Measurements from ENCODE around the gene RIMS3. TPM values are rescaled to one million over a fixed set of nuclear protein-coding genes. Genes with fewer than 3 reads are reported as not detected.

RIMS3 gene
- total RNA-seq, 1 donor from 2014 or later: 5.8 TPM

DNA sequence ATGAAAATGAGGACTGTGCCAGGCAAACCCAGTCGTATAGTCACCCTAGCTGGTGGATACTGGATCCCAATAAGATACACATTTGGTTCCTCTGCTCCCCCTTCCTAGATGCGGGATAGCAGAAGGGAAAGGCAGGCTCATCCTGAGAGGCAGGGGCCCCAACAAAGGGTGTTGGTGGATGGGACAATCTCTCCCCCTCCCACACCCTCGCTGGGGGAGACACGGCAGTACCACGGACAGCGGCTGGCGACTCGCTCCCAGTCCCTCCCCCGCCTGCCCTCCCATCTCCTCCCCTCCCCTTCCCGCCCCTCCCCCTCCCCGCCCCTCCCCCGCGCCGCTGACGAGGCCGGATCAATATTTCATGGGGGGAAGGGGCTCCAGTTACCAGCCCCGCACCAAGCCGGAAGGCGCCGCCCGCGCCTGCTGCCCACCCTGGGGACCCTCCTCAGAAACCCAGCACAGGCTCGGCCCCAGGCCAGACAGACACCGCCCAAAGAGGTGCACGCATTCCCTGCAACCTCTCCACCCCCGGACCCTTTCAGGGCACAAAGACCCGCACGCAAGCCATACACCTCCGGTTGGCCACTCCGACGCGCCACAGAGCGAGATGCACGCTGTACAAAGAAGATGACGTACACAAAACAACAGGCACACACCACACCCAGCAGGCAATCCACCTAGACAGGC lies 11.5 kb downstream of the RIMS3 start:
- no peak for DNase-seq (ENCODE audit: low spot score)

DNA sequence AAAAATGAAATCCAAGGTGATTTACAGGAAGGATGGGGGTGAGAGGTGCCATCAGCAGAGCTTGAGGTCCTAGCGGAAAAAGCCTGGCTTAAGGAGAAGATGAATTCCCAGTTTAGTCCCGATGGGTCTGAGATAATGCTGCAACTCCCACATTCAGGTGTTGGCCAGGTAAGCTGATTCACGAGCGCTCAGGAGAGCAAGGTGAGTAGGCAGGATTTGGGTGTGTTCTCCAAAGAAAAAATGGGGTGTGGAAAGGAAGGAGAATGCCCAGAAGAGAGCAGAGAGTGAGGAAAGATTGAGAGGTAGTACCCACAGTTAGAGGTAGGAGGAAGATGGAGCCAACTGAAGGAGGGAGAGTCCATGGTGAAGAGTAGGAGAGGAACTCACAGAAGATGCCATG lies 12.5 kb downstream of the RIMS3 start:
- no peak for DNase-seq (ENCODE audit: low spot score)

DNA sequence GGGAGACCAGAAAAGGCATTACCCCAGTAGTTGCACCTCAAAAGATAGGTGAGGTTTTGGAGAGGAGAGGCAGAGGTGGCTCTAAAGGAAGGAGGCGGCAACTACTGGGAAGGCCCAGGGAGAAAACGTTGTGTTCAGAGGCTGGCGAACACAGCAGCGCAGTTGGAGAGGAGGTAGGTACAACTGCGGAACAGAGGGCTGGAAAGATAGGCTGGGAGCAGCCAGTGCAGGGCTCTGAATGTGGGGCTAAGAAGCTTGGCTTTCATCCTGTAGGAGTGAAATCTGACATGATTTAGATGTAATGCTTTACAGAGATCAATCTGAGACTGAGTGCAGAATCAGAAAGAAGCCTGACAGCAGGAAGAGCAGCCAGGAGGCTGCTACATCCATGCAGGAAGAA lies 13.0 kb downstream of the RIMS3 start:
- DNase-seq (ENCODE audit: low spot score): no peak

DNA sequence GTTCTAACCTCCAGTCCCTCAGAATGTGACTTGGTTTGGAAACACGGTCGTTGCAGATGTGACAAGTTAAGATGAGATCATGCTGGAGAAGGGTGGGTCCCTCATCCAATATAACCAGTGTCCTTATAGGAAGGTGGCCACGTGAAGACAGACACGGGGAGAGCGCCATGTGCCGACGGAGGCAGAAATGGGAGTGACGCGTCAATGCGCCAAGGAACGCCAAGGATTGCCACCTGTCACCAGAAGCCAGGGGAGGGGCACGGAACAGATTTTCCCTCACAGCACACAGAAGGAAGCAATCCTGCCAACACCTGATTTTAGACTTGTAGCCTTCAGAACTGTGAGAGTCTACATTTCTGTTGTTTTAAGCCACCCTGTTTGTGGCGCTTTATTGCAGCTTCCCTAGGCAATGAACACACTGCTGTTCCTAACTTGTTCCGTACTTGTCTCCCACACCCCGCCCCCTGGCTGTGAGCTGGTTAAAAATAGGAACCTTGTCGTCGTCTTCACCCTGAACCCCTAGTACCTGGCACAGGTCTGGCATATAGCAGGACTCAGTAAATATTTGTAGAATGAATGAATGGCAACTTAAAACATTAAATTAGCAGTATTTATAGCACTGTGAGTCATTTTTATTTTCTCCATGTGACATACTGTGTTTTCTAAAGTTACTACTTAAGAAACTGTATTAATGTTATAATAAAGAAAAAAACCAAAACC lies 14.2 kb downstream of the RIMS3 start:
- no peak for DNase-seq (ENCODE audit: low spot score)

DNA sequence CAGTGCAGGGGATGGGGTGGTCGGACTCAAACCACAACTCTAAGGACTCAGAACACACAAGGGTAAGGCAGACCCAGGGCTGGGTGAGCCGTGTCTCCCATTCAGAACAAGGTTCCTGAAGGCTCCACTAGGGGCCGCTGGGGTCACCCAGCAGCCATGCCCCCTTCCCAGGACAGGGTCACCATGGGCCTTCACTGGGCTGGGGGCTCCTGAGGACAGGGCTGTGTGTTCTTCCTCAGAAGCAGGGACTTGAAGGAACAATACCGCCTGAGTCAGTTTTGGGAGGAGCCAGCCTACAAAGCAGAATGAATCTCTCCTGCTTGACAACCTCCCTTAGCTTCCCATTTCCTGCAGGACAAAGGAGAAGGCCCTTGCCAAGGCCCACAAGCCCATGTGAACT lies 15.4 kb downstream of the RIMS3 start:
- DNase-seq (ENCODE audit: low spot score): no peak

DNA sequence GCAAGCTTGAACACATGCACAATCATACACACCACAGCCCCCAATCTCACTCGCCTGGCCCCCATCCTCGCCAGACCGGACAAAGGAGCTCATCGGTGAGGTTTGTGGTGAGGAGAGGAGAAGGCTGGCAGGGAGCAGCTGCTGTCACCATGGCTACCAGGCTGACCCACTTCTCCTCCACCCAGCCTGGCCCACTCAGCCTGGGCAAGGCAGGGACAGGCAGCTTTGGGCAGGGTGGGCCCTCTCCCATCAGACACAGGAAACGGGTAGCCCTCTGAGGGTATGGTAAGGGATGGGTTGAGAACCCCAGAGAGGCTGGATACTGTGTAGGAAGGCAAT lies 15.9 kb downstream of the RIMS3 start:
- DNase-seq (ENCODE audit: low spot score): no peak

DNA sequence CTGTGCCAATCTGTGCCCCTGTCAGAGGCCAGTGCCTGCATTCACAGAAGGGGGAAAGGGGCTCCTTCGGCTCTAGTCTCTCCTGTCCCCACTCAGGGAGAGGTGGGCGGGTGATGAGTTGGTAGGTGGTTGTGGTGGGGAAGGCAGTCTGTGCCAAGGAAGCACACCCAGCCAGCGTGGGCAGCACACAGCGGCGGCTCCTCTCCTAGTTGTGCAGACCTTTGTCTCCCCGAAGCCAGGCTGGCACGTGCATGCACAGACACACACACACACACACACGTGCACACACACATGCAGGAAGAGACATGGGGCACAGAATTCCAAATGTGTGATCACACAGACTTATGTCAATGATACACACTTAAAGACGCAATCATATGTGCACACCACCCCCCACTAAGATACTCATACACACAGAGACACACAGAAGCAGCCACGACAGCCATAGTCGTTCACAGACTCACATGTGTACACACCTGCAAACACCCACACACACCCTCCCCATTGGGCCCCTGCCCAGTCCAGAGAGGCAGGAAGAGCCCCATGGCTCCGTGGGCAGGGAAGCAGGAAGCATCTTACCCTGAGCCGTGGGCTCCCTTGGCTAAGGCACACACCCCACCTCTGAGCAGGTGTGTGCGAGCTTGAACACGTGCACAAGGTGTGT lies 16.4 kb downstream of the RIMS3 start:
- DNase-seq (ENCODE audit: low spot score): no peak

DNA sequence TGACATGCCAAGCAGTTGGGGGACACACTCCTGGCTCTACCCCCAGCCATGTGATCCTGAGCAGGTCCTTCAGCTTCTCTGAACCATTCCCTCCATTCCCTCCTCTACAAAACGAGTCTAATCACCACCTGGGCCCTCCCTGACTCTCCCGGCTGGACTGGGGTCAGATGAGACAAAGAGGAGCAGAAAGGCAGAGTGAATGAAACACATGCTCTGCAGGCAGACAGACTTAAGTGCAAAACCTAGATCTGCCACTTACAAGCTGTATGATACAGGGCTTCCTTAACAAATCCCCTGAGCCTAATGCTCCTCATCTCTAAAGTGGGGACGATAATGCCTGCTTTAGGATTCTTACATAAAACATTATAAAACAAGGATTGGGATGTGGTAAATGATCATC lies 17.3 kb downstream of the RIMS3 start:
- DNase-seq (ENCODE audit: low spot score): no peak

DNA sequence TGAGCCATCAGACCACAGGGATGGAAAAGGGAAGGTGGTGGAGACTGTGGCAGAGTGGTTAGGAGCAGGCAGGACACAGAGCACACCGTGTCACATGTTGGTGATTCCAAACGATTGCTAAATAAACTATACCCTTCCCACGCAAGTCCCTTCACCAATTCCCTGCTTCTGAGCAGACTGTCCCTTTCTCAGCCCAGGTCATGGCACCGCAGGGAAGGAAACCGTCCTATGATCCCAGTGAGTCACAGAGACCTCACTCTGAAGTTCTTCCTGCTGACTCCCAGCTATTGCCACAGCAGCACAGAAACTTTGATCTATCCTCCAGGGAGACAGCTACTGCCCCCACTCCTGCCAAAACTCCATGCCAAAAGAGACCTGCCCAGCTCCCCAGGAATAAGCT lies 19.2 kb downstream of the RIMS3 start:
- DNase-seq (ENCODE audit: low spot score): no peak

DNA sequence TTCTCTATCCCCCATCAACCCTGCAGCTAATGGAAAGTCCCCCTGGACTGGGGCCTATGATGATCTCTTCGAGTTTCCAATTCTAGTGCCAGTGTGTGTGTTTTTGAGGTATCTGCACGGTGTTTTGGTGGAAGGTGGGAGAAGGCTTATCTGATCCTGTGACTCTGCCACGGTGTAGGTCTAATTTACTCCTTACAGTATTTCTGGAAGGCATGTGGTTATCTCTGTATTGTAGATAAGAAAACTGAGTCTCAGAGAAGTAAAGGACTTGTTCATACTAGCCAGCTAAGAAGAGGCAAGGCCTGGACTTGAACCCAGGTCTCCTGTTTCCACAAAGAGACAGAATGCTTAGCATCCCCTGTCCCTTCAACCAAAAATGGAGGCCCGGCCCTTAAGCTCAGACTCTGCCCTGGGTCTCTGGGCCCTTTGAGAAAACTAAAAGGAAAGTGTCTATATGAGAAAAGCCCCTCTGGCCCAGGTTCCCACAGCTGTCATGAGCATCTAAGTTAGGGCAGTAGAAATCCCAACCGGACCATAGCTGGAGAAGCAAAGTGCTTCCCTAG lies 20.3 kb downstream of the RIMS3 start:
- DNase-seq (ENCODE audit: low spot score): no peak

DNA sequence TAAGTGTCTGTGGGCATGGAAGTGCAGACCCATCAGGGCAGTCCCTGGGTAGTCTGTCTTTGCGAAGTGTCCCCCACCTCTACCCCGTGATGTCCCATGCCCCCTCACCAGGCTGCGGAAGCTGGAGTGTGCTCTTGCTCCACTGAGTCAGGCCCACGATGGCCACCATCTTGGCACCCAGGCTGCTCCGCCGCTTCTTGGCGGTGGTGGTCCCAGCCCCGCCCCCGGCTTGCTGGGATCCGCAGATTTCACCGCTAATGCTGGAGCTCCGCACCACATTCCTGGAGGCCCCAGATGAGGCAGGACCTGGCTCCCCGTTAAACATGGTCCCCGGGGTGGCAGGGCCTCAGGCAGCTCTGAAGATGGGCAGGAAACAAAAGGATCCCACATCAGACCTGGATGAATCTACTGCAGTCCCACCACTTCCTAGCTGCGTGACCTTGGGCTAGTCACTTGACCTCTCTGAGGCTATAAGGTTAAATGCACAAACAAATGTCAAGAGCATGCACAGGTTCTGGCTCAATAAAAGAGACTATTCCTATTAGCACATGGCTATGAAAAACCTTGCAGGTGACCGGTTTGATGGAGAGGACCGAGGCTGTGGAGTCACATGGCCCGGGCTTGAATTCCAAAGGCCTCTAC lies 23.8 kb downstream of the RIMS3 start:
- no peak for DNase-seq (ENCODE audit: low spot score)

DNA sequence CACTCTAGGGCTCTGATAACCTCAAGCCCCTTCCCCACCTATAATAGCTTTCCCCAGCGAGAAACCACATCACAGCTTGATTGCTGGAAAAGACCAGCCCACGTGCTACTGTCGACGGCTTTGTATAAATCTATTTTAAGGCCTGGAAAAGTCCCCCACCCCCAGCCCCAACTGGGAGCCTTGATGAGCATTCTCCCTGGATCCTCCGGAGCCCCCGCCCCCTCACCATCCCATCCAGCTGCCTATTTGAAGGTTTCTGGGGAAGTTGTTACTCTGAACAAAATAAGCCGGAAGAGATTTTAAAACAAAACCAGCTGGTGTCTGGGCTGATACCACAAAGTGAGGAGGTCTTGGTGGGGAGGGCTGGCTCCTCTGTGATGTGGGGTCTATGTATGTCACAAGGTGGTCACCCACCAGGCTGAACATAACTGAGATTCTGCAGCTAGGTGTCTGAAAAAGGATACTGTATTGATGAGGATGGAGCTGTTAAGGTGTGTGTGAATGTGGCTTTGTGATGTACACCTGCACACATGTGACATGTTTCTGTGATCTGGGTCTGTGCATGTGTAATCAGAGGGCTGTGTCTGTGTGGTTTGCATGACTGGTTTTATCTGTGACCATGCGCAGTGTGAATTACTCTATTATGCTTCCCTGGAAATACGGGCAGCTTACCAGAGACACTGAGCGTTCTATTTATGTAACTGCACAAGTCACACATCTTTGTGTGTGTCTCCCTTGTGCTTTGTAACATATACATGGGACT lies 25.0 kb downstream of the RIMS3 start:
- no peak for DNase-seq (ENCODE audit: low spot score)

DNA sequence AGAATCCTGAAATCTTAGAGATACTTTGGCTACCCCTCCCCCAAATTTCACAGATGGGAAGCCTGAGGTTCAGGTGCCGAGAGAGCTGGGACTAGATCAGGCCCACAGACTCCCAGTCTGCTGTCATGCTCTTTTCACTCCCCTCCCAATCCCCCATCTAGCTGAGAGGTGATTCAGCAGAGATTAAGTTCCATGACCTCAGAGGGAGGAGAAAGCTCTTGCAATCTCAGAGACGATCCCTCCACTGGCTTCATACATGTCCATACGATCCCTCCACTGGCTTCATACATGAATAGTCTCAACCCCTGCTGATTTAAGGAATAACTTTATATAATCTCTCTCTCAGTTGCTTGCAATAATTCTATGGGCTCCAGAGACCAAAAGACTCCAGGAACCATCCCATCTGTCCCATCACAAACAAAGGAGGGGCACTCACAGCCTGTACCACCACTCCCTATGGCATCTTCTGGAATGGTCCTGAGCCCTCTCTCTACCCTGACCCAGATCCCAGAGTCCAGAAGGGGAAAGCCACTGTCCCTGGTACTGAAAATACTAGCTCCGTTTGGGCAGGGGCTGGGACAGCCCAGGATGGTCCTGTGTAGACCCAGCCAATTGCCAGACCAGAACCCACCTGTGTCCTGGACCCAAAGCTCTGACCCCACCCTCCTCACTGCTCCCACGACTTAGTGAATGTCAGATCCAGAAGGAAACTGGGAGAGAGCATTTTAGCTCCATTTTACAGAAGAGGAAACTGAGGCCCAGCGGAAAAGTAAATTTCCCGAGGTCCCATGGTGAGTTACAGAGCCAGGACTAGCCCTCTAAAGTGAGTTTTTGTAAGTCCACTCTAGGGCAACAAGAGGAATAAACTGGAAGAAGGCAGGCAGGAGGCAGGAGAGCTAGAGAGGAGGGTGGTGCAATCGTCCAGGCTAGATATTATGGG lies 27.1 kb downstream of the RIMS3 start:
- no peak for DNase-seq (ENCODE audit: low spot score)

DNA sequence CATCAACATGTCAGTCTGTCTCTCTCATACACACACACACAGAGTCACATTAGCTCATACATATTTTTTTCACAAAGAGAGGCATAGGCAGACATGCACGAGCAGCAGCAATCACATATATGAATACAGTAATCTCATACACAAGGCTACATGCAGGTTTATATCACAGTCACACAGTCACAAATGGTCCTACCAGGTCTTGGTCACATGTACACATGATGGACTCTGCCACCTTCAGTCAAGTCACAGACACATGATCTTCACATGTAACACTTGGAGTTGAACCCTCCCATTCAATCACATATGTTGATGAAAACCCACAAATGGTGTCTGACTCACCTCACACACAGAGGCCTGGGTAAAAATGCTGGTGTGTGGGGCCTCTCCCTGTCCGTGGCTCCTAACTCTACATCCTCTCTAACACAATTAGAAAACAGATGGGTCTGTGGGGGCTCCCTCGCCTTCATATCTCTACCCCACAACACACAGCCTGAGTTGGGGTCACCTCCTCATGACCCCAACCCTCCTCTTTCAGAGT lies 27.9 kb downstream of the RIMS3 start:
- DNase-seq (ENCODE audit: low spot score): no peak

DNA sequence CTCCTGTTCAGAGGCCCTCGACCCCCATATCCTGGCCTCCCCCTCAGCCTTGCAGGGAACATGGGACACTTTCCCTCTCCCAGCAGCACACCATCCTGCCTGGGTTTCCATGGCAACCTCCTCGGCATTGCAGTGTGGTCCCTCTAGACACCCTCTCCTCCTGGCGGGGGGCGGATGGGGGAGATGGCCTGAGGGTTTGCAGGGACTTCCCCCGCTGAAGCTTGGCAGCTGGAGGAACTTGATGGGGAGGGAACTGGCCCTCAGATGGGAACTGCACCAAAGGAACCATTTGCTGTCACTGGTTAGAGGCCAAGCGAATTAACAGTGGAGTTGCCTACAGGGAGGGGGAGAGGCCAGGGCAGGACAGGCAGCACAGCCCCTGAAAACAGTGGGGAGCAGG lies 28.7 kb downstream of the RIMS3 start:
- DNase-seq (ENCODE audit: low spot score): no peak

DNA sequence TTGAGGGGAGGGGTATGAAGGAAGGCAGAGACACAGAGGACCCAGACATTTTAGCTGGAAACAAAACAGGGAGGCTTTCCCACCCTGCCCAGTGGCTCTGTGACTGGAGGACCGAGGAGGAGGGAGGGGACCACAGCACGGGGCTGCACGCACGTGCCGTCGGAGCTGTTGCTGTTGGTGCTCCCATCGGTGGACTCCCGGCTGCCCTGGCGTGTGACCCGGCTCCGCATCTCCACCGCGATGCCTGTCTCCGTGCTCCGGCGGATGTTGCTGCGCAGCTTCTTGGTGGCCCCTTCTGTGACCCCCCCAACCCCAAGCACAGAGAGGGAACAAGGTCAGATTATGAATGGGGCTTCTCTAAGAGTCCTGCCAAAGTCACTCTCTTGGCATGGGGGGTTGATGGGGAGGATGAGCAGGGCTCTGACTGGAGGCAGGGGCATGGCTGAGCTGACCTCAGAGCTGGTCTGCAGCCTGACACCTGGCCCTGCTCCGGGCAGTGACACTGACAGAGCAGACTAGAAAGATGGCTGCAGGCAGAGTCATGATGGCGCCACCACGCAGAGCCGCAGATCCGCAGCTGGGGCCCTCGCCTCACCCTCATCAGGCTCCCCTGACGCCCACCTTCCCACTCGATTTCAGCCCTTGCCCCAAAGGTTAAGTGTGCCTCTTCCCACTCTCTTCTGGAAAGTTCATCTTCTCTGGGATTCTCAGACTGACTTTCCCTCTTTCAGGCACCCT lies 29.6 kb downstream of the RIMS3 start:
- no peak for DNase-seq (ENCODE audit: low spot score)

DNA sequence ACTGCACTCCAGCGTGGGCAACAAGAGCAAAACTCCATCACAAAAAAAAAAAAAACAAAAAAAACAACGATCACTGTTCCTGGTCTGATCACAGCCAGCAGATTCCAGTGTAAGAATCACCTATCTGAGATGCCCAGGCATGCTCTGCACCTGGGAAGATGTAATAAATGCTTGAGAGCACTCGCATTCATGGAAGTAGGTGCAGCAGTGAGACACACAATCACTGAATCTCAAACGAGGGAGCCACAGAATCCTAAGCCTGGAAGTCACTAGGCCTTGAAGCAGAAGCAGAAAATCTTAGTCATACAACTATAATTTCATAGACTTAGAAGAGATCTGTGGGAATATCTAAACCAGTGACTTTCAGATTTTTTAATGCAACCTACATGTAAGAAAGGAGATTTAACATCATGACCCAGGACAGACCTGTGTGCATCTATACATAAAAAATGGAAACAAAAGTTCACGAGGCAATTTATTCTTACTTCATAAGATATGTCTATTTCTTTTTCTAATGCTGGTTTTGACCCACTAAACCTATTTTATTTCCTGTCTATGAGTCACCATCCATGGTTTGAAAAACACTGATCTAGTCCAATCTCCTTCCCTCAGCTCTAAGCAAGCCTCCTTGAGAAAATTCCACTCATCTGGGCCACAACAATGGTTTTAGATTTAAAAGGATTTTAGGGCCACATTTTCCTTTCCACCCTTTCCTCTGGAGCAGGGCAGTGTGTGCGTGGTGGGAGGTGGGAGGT lies 30.4 kb downstream of the RIMS3 start:
- DNase-seq (ENCODE audit: low spot score): no peak

DNA sequence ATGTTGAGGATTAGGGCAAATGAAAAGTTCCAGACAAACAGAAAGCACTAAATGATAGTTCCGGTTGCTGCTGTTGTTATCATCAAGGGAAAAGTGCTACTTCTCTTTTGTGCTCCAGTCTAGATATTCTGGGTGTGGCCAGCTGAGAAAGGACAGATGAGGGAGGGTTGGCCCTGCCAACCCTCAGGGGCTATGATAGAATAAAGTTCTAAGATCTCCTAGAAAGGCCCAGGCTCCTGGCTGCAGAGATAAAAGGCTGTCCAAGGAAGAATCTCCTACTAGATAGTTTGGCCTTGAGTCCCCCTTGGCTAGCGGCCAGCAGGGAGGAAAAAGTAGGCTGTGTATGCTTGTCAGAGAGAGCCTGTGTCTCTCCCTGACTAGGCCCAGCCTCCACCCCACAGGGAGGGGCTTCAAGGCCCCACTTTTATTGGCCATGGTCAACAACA lies 31.5 kb downstream of the RIMS3 start:
- DNase-seq (ENCODE audit: low spot score): peak; percentile 81

DNA sequence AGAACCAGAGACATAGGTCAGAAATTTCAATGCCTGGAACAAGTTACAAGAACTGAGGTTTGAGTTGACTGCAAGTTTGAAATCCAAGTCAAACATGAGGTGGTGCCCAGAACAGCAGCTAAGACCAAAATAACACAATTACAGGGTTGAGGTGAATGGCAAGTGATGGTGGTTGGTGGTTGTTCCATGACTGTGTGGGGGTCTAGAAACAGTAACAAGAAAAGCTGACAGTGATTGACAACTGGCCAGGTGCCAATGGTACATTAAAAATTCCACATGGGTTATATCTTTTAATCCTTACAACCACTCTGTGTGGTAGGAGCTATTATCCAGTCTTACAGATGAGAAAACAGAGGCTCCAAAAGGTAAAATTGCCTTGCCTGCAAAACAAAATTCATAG lies 32.0 kb downstream of the RIMS3 start:
- DNase-seq (ENCODE audit: low spot score): no peak

Measured in umbilical cord (tissue), 2 donors.